GM10266 (cell line): ENCODE data around the gene AIP.

Experiments used
- DNase-seq: peaks from one replicate; pipeline ENCODE4 v3.0.0; 2012; ENCODE audit errors: extremely low spot score
- CTCF ChIP-seq: IDR thresholded peaks from 2 replicates; pipeline ENCODE4 v1.5.1; 2012; ENCODE audit warnings: mild to moderate bottlenecking, low read depth; ENCODE audit not compliant: control insufficient read depth, insufficient read depth; ENCODE audit errors: missing control alignments

The AIP gene

GRCh38 chr11:67437082-67437808, 45.6 kb upstream of the AIP start, which contains the start of gene PTPRCAP:
Gene PTPRCAP (minus strand): TSS chr11:67437682. CDS start chr11:67437619, 63 bp downstream.
- TF ChIP-seq CTCF = no peak
- DNase-seq = peak; percentile 82

- TF ChIP-seq CTCF = no peak
- DNase-seq = no peak
Measured at GRCh38 chr11:67437809-67438157, 45.0 kb upstream of the AIP start.

- no peak for TF ChIP-seq CTCF
- DNase-seq = no peak
Measured at GRCh38 chr11:67438158-67438902, 44.5 kb upstream of the AIP start.

- TF ChIP-seq CTCF = peak; percentile 55
- DNase-seq = no peak
Measured at GRCh38 chr11:67439321-67440228, 43.3 kb upstream of the AIP start.

GRCh38 chr11:67440229-67441097, 42.4 kb upstream of the AIP start:
- no peak for DNase-seq
- no peak for TF ChIP-seq CTCF

- no peak for DNase-seq
- TF ChIP-seq CTCF = no peak
Measured at GRCh38 chr11:67441098-67441563, 41.7 kb upstream of the AIP start.
